Progenitor cell of endocrine pancreas (in vitro differentiated cells): ENCODE data around the gene SGO2. TPM values are rescaled to one million over a fixed set of nuclear protein-coding genes. Genes with fewer than 3 reads are reported as not detected.
"Not testable (repeated sequence)": the region's sequence is repeated elsewhere in the genome, so short reads cannot be mapped to it uniquely, and the experiment has no call there.

Source experiments
- DNase-seq: peaks from one replicate; pipeline ENCODE4 v3.0.0; 2021; ENCODE audit warnings: low spot score; ENCODE audit not compliant: unreplicated experiment
- H3K27ac Mint-ChIP-seq: 2 replicates; pipeline ENCODE4 v1.8.0; 2021; ENCODE audit warnings: mild to moderate bottlenecking, moderate library complexity, mixed read lengths
- H3K27me3 Mint-ChIP-seq: 2 replicates; pipeline ENCODE4 v1.8.0; 2021; ENCODE audit warnings: mixed read lengths
- H3K36me3 Mint-ChIP-seq: 2 replicates; pipeline ENCODE4 v1.8.0; 2022; ENCODE audit warnings: mixed read lengths; ENCODE audit not compliant: insufficient read depth
- H3K4me1 Mint-ChIP-seq: 2 replicates; pipeline ENCODE4 v1.8.0; 2021; ENCODE audit warnings: low read depth, mixed read lengths
- H3K4me3 Mint-ChIP-seq: 2 replicates; pipeline ENCODE4 v1.8.0; 2021; ENCODE audit warnings: low read depth, mild to moderate bottlenecking, moderate library complexity, mixed read lengths
- H3K9me3 Mint-ChIP-seq: 2 replicates; pipeline ENCODE4 v1.8.0; 2021; ENCODE audit warnings: low read depth, mixed read lengths
- total RNA-seq: library from RNA; stranded (reverse); gene quantifications from 2 replicates; pipeline ENCODE4 v1.2.1, GENCODE V29; 2021
- TF ChIP-seq, protein P1 (sequence below): fragments of 200-600 bp; sonication (generic); IDR thresholded peaks from one replicate; pipeline ENCODE4 v1.5.0; 2021; ENCODE audit warnings: antibody characterized with exemption, mild to moderate bottlenecking; ENCODE audit not compliant: unreplicated experiment

Gene SGO2
- total RNA-seq, 1 donor from 2014 or later, result 14.1 TPM

DNA sequence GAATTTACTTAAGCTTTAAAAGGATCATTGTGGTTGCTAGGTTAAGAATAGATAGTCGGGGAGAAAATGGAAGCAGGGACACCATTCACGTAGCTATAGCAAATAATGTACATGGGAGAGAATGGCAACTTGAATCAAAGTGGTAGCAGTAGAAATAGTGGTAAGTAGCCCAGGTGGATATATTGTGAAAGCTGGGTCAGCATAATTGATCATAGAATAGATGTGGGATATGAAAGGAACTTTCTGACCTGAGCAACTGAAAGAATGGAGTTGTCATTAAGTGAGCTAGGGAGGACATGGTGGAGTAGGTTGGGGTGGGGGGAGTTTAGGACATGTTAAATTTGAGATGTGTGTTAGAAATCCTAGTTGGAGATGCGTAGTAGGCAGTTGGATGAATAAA is 2.2 kb downstream of the SGO2 start:
- H3K27ac Mint-ChIP-seq, result no peak overlapping the region
- no peaks in the 10 kb centered on the region for H3K9me3 Mint-ChIP-seq
- peaks cover 9% of the 10 kb centered on the region for H3K27me3 Mint-ChIP-seq
- no peaks in the 10 kb centered on the region for H3K36me3 Mint-ChIP-seq
- TF ChIP-seq, protein P1, sequence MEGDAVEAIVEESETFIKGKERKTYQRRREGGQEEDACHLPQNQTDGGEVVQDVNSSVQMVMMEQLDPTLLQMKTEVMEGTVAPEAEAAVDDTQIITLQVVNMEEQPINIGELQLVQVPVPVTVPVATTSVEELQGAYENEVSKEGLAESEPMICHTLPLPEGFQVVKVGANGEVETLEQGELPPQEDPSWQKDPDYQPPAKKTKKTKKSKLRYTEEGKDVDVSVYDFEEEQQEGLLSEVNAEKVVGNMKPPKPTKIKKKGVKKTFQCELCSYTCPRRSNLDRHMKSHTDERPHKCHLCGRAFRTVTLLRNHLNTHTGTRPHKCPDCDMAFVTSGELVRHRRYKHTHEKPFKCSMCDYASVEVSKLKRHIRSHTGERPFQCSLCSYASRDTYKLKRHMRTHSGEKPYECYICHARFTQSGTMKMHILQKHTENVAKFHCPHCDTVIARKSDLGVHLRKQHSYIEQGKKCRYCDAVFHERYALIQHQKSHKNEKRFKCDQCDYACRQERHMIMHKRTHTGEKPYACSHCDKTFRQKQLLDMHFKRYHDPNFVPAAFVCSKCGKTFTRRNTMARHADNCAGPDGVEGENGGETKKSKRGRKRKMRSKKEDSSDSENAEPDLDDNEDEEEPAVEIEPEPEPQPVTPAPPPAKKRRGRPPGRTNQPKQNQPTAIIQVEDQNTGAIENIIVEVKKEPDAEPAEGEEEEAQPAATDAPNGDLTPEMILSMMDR, result no peak
- DNase-seq, result no peak
- H3K4me3 Mint-ChIP-seq, result no peak overlapping the region
- peaks cover 17% of the 10 kb centered on the region for H3K4me1 Mint-ChIP-seq

DNA sequence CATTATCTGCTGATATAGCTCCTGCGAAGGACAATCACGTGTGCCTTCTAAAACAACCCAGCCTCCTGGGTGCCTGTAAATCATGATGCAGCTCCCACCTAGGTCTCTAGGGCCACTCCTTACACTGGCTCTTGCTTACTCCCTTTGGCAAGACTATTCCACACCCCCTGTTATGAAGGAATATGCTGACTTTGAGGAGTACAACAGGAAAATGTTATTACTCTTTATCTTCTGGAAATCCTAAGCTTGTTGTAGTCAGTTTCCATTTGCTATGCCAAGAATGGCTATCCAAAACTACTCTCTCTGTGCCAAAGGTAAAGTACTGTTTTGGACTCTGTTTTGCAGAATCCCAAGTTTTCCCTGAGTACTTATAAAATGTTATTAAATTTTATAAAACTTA is 7.7 kb downstream of the SGO2 start:
- no peaks in the 10 kb centered on the region for H3K27me3 Mint-ChIP-seq
- no peaks in the 10 kb centered on the region for H3K36me3 Mint-ChIP-seq
- no peak overlapping the region for H3K4me3 Mint-ChIP-seq
- no peaks in the 10 kb centered on the region for H3K9me3 Mint-ChIP-seq
- H3K27ac Mint-ChIP-seq, result no peak overlapping the region
- DNase-seq, result no peak
- H3K4me1 Mint-ChIP-seq, result no peaks in the 10 kb centered on the region
- TF ChIP-seq, protein P1, result no peak

DNA sequence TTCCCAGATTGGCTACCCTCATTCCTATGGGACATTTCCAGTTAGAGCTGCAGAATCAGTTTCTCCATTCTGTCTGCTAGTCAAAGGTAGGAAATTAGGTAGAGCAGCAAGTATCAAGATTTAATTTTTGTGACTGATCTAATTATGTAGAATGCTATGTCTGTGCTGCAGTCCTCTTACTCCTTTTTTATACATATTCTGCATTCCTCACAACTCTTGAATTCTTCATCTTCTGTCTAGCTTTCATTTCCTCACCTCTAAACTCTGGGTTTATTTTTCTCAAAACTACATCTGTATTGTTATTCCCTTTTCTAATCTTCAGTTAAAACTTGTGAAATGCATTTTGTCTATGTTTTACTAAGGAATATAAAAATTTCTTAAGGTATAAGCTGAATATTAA is 8.6 kb downstream of the SGO2 start:
- Mint-ChIP-seq H3K4me3 (no peak overlapping the region), H3K27ac (no peak overlapping the region), H3K9me3 (no peaks in the 10 kb centered on the region), H3K27me3 (no peaks in the 10 kb centered on the region), H3K4me1 (no peaks in the 10 kb centered on the region), H3K36me3 (no peaks in the 10 kb centered on the region)
- no peak for DNase-seq
- TF ChIP-seq, protein P1, result no peak

DNA sequence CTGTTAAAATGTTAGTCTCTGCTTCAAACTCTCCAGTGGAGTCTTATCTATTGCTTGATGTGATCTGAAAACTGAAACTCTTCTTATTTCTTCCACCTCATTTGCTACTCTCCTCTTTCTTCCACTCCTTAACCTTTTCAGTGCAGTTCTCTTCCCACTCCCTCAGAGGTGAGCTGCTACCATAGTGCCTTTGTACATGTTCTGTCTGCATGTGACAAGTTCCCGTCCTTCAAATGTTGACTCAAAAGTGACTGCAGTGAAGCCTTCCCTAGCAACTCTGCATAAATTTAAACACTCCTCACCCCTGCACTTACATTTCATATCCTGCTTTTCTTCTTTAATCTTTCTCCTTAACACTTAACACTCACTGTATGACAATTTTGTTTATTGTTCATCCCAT is 12.1 kb downstream of the SGO2 start:
- H3K27ac Mint-ChIP-seq, result no peak overlapping the region
- TF ChIP-seq, protein P1, result no peak
- H3K36me3 Mint-ChIP-seq, result peaks cover 12% of the 10 kb centered on the region
- no peaks in the 10 kb centered on the region for H3K4me1 Mint-ChIP-seq
- no peak overlapping the region for H3K4me3 Mint-ChIP-seq
- H3K9me3 Mint-ChIP-seq, result peaks cover 2% of the 10 kb centered on the region
- no peaks in the 10 kb centered on the region for H3K27me3 Mint-ChIP-seq
- no peak for DNase-seq

DNA sequence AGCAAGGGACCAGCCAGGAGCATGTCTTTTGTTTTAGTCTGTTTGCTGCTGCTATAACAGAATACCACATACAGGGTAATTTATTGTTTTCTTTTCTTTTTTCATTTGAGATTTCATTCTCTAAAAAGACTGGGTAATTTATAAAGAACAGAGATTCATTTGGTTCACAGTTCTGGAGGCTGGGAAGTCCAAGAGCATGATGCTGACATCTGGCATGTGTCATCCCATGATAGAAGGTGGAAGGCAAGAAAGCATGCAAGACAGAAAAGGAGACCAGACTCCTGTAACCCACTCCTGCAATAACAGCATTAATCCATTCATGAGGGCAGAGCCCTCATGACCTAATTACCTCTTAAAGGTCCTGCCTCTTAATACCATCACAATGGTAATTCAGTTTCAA is 14.8 kb downstream of the SGO2 start:
- H3K4me3 Mint-ChIP-seq, result no peak overlapping the region
- H3K27ac Mint-ChIP-seq, result no peak overlapping the region
- TF ChIP-seq, protein P1, result no peak
- peaks cover 16% of the 10 kb centered on the region for H3K36me3 Mint-ChIP-seq
- H3K4me1 Mint-ChIP-seq, result no peaks in the 10 kb centered on the region
- no peaks in the 10 kb centered on the region for H3K27me3 Mint-ChIP-seq
- peaks cover 2% of the 10 kb centered on the region for H3K9me3 Mint-ChIP-seq
- DNase-seq, result no peak

DNA sequence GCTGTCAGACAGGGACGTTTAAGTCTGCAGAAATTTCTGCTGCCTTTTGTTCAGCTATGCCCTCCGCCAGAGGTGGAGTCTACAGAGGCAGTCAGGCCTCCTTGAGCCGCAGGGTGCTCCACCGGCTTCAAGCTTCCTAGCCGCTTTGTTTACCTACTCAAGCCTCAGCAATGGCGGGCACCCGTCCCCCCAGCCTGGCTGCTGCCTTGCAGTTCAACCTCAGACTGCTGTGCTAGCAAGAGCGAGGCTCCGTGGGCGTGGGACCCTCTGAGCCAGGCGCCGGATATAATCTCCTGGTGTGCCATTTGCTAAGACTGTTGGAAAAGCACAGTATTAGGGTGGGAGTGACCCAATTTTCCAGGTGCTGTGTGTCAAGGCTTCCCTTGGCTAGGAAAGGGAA is 40.6 kb downstream of the SGO2 start:
- H3K27ac Mint-ChIP-seq, H3K27me3 Mint-ChIP-seq, H3K4me3 Mint-ChIP-seq, DNase-seq, H3K4me1 Mint-ChIP-seq: not testable (repeated sequence)
- Mint-ChIP-seq H3K36me3 (peaks cover 13% of the 10 kb centered on the region), H3K9me3 (peaks cover 14% of the 10 kb centered on the region)
